Breast epithelium (tissue), 4 donors: ENCODE results near the gene ZNF669. TPM values are rescaled to one million over a fixed set of nuclear protein-coding genes. Genes with fewer than 3 reads are reported as not detected.
"Not testable (repeated sequence)": the region's sequence is repeated elsewhere in the genome, so short reads cannot be mapped to it uniquely, and the experiment has no call there.

Source experiments
- DNase-seq, 2 donors: peaks; one replicate each; pipeline ENCODE4 v3.0.0-alpha.2; 2019; ENCODE audit warnings: low spot score in 2 of 2
- H3K27ac ChIP-seq, 2 donors: fragments of 200-600 bp; sonication (generic) in 1 of 2; one replicate each; pipeline ENCODE4 v1.5.1; 2016 to 2019; ENCODE audit warnings: mild to moderate bottlenecking in 1 of 2
- H3K27me3 ChIP-seq, 2 donors: fragments of 200-600 bp; sonication (generic) in 1 of 2; one replicate each; pipeline versions ENCODE4 v1.5.1 to v1.6.0; 2017 to 2019; ENCODE audit warnings: control low read depth in 1 of 2, mild to moderate bottlenecking in 1 of 2
- H3K36me3 ChIP-seq: fragments of 200-600 bp; one replicate; pipeline ENCODE4 v1.5.1; 2019
- H3K4me1 ChIP-seq, 2 donors: fragments of 200-600 bp; sonication (generic); one replicate each; pipeline ENCODE4 v1.5.1; 2016 to 2019; ENCODE audit warnings: control low read depth in 1 of 2
- H3K4me3 ChIP-seq, 3 donors: fragments of 200-600 bp; sonication (generic); 1 replicate in 2 of 3; 2 replicates in 1 of 3; pipeline ENCODE4 v1.5.1; 2016 to 2019; ENCODE audit warnings: mild to moderate bottlenecking in 3 of 3, moderate library complexity in 2 of 3
- H3K9me3 ChIP-seq, 2 donors: fragments of 200-600 bp; sonication (generic) in 1 of 2; one replicate each; pipeline ENCODE4 v1.5.1; 2016 to 2019; ENCODE audit warnings: control low read depth in 1 of 2
- POLR2A ChIP-seq: fragments of 450-650 bp; IDR thresholded peaks from one replicate; pipeline ENCODE4 v1.6.1; 2016; ENCODE audit warnings: antibody characterized with exemption, mild to moderate bottlenecking, moderate library complexity
- POLR2AphosphoS5 ChIP-seq, 3 donors: sonication (generic); formaldehyde crosslinking; IDR thresholded peaks; one replicate each; pipeline ENCODE4 v1.6.1; 2017; ENCODE audit warnings: antibody characterized with exemption in 3 of 3
- intact Hi-C: fragments of 100-400 bp; cut with DNase I; formaldehyde crosslinking; loops from one replicate; pipeline ENCODE4 v1.15.1; 2023; ENCODE audit warnings: low total_unique reads
- total RNA-seq, 3 donors: library from RNA; depleted of rRNA; stranded (reverse); fragments of >200 nt; gene quantifications; one replicate each; pipeline ENCODE4 v1.1.0, GENCODE V29; 2016
- TF ChIP-seq, protein P1 (sequence below), 3 donors: fragments of 450-650 bp; IDR thresholded peaks; one replicate each; pipeline ENCODE4 v1.5.1; 2016 to 2017; ENCODE audit warnings: antibody characterized with exemption in 3 of 3, mild to moderate bottlenecking in 3 of 3, moderate library complexity in 3 of 3

Gene ZNF669
- total RNA-seq: 10 to 100 TPM in 2 of 3 donors, 1 to 10 TPM in 1; 5.9 to 11.7 (median 11.5) TPM

- TF ChIP-seq, protein P1, sequence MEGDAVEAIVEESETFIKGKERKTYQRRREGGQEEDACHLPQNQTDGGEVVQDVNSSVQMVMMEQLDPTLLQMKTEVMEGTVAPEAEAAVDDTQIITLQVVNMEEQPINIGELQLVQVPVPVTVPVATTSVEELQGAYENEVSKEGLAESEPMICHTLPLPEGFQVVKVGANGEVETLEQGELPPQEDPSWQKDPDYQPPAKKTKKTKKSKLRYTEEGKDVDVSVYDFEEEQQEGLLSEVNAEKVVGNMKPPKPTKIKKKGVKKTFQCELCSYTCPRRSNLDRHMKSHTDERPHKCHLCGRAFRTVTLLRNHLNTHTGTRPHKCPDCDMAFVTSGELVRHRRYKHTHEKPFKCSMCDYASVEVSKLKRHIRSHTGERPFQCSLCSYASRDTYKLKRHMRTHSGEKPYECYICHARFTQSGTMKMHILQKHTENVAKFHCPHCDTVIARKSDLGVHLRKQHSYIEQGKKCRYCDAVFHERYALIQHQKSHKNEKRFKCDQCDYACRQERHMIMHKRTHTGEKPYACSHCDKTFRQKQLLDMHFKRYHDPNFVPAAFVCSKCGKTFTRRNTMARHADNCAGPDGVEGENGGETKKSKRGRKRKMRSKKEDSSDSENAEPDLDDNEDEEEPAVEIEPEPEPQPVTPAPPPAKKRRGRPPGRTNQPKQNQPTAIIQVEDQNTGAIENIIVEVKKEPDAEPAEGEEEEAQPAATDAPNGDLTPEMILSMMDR (IDR thresholded peaks at IDR 0.05): no peak
- TF ChIP-seq POLR2AphosphoS5 (IDR thresholded peaks at IDR 0.05): peak; percentile 75 to 88 (median 84)
- peak; percentile 58 for TF ChIP-seq POLR2A
Measured at GRCh38 chr1:247103859-247104591, at the start of gene ZNF669. ZNF669 (minus strand) TSS chr1:247104356; CDS start chr1:247104199, 157 bp downstream.

DNA sequence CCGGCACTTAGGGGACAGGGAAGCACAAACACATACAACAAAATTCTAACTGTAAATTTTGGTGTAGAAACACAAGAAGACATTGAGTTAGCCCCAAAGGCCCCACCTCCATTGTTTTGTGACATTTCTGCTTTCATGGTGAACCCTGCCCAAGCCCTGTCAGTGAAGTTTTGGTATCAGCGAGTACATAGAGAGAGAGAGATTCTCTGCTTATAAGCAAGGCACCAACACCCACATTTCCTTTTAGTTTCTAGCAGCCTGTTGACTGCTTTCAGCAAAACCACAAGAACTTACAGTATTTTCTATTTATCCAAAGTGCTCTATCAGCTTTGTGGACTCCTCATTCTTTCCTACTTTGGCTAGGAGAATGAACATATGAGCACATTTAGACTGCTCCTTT, 43.6 kb upstream of the ZNF669 start:
- TF ChIP-seq POLR2A (no peak), POLR2AphosphoS5 (IDR thresholded peaks at IDR 0.05) (no peak)
- TF ChIP-seq, protein P1 (IDR thresholded peaks at IDR 0.05): no peak
- Histone ChIP-seq H3K4me1 (no peaks in the 10 kb centered on the region), H3K36me3 (no peaks in the 10 kb centered on the region), H3K9me3 (peaks cover 69 to 81% of the 10 kb centered on the region in 2 donors), H3K4me3 (no peak overlapping the region), H3K27ac (no peak overlapping the region), H3K27me3 (no peaks in the 10 kb centered on the region)
- no peak for DNase-seq
- intact Hi-C loops: no loop called here

More at GRCh38 chr1:247103859-247104591, at the start of gene ZNF669:
- Histone ChIP-seq H3K4me1 (peaks cover 0 to 5% of the 10 kb centered on the region in 2 donors), H3K9me3 (peaks cover 0 to 15% of the 10 kb centered on the region in 2 donors), H3K27me3 (no peaks in the 10 kb centered on the region), H3K27ac (peak within 1 kb of the TSS; percentile 89 to 93), H3K4me3 (peak within 1 kb of the TSS; percentile 87 to 94 (median 87)), H3K36me3 (peaks cover 7% of the 10 kb centered on the region)
- DNase-seq: peak; percentile 96
- intact Hi-C loops: no loop called here

DNA sequence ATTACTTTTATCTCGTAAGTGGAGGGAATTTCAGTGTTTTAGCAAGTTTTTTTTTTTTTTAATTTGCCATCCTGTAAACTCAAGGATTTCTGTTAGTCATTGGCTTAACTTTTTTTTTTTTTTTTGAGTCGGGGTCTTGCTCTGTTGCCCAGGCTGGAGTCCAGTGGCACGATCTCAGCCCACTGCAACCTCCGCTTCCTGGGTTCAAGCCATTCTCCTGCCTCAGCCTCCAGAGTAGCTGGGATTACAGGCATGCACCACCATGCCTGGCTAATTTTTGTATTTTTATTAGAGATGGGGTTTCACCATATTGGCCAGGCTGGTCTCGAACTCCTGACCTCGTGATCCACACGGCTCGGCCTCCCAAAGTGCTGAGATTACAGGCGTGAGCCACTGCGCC, 43.0 kb upstream of the ZNF669 start:
- H3K36me3 ChIP-seq, intact Hi-C loops, H3K4me1 ChIP-seq, DNase-seq, H3K27me3 ChIP-seq, H3K27ac ChIP-seq, H3K4me3 ChIP-seq: not testable (repeated sequence)
- peaks cover 71 to 81% of the 10 kb centered on the region in 2 donors for H3K9me3 ChIP-seq

DNA sequence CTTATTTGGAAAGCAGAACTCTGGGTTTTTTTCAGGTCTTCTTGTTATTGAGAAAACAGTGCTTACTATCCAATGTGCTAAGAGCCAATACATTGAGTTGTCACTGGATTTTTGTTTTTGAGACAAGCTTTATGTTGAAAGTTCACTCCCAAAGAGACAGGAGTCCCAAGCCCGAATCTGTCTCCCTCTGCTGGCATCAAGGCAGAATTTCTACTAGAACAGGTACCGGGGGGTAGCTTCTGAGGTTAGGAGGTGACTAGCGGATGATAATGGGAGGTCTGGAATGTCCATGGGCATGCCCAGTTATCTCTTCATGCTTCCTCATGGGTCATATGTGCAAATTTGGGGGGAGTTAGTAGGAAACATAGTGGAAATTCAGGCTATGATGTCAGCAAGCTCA, 42.5 kb upstream of the ZNF669 start:
- no peak for DNase-seq
- Histone ChIP-seq H3K36me3 (no peaks in the 10 kb centered on the region), H3K27me3 (no peaks in the 10 kb centered on the region), H3K4me1 (no peaks in the 10 kb centered on the region), H3K27ac (no peak overlapping the region), H3K4me3 (no peak overlapping the region), H3K9me3 (peaks cover 75 to 81% of the 10 kb centered on the region in 2 donors)
- intact Hi-C loops: no loop called here
- TF ChIP-seq POLR2A (no peak), POLR2AphosphoS5 (IDR thresholded peaks at IDR 0.05) (no peak)
- TF ChIP-seq, protein P1 (IDR thresholded peaks at IDR 0.05): no peak

GRCh38 chr1:247145279-247145678, 41.1 kb upstream of the ZNF669 start:
- TF ChIP-seq POLR2AphosphoS5 (IDR thresholded peaks at IDR 0.05) (no peak), POLR2A (no peak)
- TF ChIP-seq, protein P1 (IDR thresholded peaks at IDR 0.05): no peak
- no peak overlapping the region for H3K4me3 ChIP-seq
- H3K9me3 ChIP-seq: peaks cover 80 to 83% of the 10 kb centered on the region in 2 donors
- intact Hi-C loops: no loop called here
- H3K27me3 ChIP-seq: no peaks in the 10 kb centered on the region
- H3K36me3 ChIP-seq: no peaks in the 10 kb centered on the region
- H3K4me1 ChIP-seq: no peaks in the 10 kb centered on the region
- no peak overlapping the region for H3K27ac ChIP-seq
- DNase-seq: no peak

DNA sequence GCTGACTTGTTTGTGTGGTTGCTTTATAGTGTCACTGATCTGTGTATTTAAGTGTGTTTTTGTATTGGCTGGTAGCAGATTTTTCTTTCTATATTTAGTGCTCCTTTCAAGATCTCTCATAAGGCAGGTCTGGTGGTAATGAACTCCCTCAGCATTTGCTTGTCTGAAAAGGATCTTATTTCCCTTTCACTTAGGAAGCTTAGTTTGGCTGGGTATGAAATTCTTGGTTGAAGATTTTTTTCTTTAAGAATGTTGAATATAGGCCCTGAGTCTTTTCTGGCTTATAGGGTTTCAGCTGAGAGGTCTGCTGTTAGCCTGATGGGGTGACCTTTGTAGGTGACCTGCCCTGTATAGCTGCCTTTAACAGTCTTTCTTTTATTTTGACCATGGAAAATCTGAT, 35.4 kb upstream of the ZNF669 start:
- H3K36me3 ChIP-seq, H3K27me3 ChIP-seq, H3K4me3 ChIP-seq, H3K27ac ChIP-seq, DNase-seq, H3K4me1 ChIP-seq, intact Hi-C loops: not testable (repeated sequence)
- H3K9me3 ChIP-seq: peaks cover 83 to 93% of the 10 kb centered on the region in 2 donors
